Measurements from ENCODE around the gene VPREB1.

DNA sequence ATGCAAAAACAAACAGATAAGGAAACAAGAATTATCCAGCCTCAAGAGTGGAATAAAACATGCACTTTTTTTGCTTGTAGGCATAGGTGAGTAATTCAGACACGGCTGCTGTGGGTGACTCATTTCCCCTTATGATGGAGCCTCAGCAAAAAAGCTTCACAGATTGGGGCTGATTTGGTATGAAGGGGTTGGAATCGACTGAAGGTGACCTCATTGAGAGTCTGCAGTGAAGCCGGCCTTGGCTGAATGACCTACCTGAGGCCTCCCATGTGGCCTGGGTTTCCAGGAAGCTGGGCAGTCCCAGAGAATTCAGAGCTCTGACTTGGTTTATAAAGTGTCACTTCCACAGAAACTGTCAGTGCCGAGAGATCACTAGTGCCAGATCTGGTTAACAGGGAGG lies 34.2 kb upstream of the VPREB1 start:
- TF ChIP-seq, protein P1, sequence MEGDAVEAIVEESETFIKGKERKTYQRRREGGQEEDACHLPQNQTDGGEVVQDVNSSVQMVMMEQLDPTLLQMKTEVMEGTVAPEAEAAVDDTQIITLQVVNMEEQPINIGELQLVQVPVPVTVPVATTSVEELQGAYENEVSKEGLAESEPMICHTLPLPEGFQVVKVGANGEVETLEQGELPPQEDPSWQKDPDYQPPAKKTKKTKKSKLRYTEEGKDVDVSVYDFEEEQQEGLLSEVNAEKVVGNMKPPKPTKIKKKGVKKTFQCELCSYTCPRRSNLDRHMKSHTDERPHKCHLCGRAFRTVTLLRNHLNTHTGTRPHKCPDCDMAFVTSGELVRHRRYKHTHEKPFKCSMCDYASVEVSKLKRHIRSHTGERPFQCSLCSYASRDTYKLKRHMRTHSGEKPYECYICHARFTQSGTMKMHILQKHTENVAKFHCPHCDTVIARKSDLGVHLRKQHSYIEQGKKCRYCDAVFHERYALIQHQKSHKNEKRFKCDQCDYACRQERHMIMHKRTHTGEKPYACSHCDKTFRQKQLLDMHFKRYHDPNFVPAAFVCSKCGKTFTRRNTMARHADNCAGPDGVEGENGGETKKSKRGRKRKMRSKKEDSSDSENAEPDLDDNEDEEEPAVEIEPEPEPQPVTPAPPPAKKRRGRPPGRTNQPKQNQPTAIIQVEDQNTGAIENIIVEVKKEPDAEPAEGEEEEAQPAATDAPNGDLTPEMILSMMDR (IDR thresholded peaks at IDR 0.05 in 8 of 11, conservative IDR thresholded peaks at IDR 0.05 in 3 of 11) = no peak
- TF ChIP-seq POLR2A (IDR thresholded peaks at IDR 0.05) (no peak), POLR2AphosphoS5 (IDR thresholded peaks at IDR 0.05) (no peak)

All from spleen (tissue), 7 donors.